SK-N-SH treated with all-trans-retinoic acid at 6 μM for 48 hours (cell line): ENCODE results near the gene GRM2.

Experiments used
- ARNTL ChIP-seq: fragments of 450-650 bp; formaldehyde crosslinking; IDR thresholded peaks from 2 replicates; pipeline ENCODE4 v1.5.0; 2020; ENCODE audit warnings: low read depth, mild to moderate bottlenecking, moderate library complexity, borderline replicate concordance
- CSDC2 ChIP-seq: fragments of 250-450 bp; sonication (Bioruptor Pico); IDR thresholded peaks from 2 replicates; pipeline ENCODE4 v1.5.0; 2020; ENCODE audit warnings: mild to moderate bottlenecking, moderate library complexity
- ESRRG ChIP-seq: fragments of 250-450 bp; sonication (Bioruptor Pico); IDR thresholded peaks from 2 replicates; pipeline ENCODE4 v1.6.1; 2021; ENCODE audit warnings: mild to moderate bottlenecking
- PATZ1 ChIP-seq: fragments of 250-450 bp; sonication (Bioruptor Pico); IDR thresholded peaks from 2 replicates; pipeline ENCODE4 v1.8.0; 2020; ENCODE audit warnings: mild to moderate bottlenecking, moderate library complexity, borderline replicate concordance
- PPARA ChIP-seq: fragments of 250-450 bp; sonication (Bioruptor Pico); IDR thresholded peaks from 2 replicates; pipeline ENCODE4 v1.5.0; 2020; ENCODE audit warnings: mild to moderate bottlenecking, borderline replicate concordance
- RARB ChIP-seq: fragments of 250-450 bp; sonication (Bioruptor Pico); IDR thresholded peaks from 2 replicates; pipeline ENCODE4 v1.8.0; 2021; ENCODE audit warnings: mild to moderate bottlenecking, moderate library complexity
- SNAI2 ChIP-seq: fragments of 250-450 bp; sonication (Bioruptor Pico); IDR thresholded peaks from 2 replicates; pipeline ENCODE4 v1.5.0; 2020; ENCODE audit warnings: mild to moderate bottlenecking, moderate library complexity
- TCF4 ChIP-seq: fragments of 250-450 bp; sonication (Bioruptor Pico); IDR thresholded peaks from 2 replicates; pipeline ENCODE4 v1.8.0; 2021; ENCODE audit warnings: mild to moderate bottlenecking, moderate library complexity, borderline replicate concordance
- TOX ChIP-seq: fragments of 250-450 bp; sonication (Bioruptor Pico); IDR thresholded peaks from 2 replicates; pipeline ENCODE4 v1.8.0; 2021; ENCODE audit warnings: mild to moderate bottlenecking, moderate library complexity, borderline replicate concordance
- ZC3H10 ChIP-seq: fragments of 250-450 bp; sonication (Bioruptor Pico); IDR thresholded peaks from 2 replicates; pipeline ENCODE4 v1.5.1; 2021; ENCODE audit warnings: mild to moderate bottlenecking, moderate library complexity
- ZNF565 ChIP-seq: fragments of 450-650 bp; formaldehyde crosslinking; conservative IDR thresholded peaks from 2 replicates; pipeline ENCODE4 v1.5.0; 2020; ENCODE audit warnings: low read depth, mild to moderate bottlenecking, moderate library complexity
- TF ChIP-seq, protein P1 (sequence below): fragments of 250-450 bp; sonication (Bioruptor Pico); IDR thresholded peaks from 2 replicates; pipeline ENCODE4 v1.8.0; 2021; ENCODE audit warnings: low read depth, mild to moderate bottlenecking, moderate library complexity, borderline replicate concordance
- TF ChIP-seq, protein P2 (sequence below): fragments of 250-450 bp; sonication (Bioruptor Pico); IDR thresholded peaks from 2 replicates; pipeline ENCODE4 v1.5.1; 2020; ENCODE audit warnings: low read depth, mild to moderate bottlenecking, moderate library complexity

GRCh38 chr3:51676102-51676640, 30.7 kb upstream of the GRM2 start:
- TF ChIP-seq SNAI2 (CRISPR knock-in tag) (no peak), TOX (CRISPR knock-in tag) (no peak), ESRRG (no peak), RARB (CRISPR knock-in tag) (no peak), PPARA (CRISPR knock-in tag) (no peak), ZC3H10 (CRISPR knock-in tag) (no peak), CSDC2 (no peak), ARNTL (CRISPR knock-in tag) (no peak), PATZ1 (CRISPR knock-in tag) (no peak), ZNF565 (CRISPR knock-in tag) (no peak), TCF4 (CRISPR knock-in tag) (no peak)
- TF ChIP-seq, protein P1, sequence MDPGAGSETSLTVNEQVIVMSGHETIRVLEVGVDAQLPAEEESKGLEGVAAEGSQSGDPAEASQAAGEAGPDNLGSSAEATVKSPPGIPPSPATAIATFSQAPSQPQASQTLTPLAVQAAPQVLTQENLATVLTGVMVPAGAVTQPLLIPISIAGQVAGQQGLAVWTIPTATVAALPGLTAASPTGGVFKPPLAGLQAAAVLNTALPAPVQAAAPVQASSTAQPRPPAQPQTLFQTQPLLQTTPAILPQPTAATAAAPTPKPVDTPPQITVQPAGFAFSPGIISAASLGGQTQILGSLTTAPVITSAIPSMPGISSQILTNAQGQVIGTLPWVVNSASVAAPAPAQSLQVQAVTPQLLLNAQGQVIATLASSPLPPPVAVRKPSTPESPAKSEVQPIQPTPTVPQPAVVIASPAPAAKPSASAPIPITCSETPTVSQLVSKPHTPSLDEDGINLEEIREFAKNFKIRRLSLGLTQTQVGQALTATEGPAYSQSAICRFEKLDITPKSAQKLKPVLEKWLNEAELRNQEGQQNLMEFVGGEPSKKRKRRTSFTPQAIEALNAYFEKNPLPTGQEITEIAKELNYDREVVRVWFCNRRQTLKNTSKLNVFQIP (CRISPR knock-in tag) = no peak
- TF ChIP-seq, protein P2, sequence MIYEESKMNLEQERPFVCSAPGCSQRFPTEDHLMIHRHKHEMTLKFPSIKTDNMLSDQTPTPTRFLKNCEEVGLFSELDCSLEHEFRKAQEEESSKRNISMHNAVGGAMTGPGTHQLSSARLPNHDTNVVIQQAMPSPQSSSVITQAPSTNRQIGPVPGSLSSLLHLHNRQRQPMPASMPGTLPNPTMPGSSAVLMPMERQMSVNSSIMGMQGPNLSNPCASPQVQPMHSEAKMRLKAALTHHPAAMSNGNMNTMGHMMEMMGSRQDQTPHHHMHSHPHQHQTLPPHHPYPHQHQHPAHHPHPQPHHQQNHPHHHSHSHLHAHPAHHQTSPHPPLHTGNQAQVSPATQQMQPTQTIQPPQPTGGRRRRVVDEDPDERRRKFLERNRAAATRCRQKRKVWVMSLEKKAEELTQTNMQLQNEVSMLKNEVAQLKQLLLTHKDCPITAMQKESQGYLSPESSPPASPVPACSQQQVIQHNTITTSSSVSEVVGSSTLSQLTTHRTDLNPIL (CRISPR knock-in tag) = no peak
